Stimulated activated CD8-positive, alpha-beta memory T cell treated with anti-CD3 and anti-CD28 coated beads, Interleukin-4, amount 100 ng/mL, for 24 hours (primary cell): Measurements from ENCODE around the gene OCIAD1.
"Not testable (repeated sequence)": the region's sequence is repeated elsewhere in the genome, so short reads cannot be mapped to it uniquely, and the experiment has no call there.

Experiments
- DNase-seq: peaks from one replicate; pipeline ENCODE4 v3.0.0-alpha.2; 2020; ENCODE audit warnings: low read depth

The OCIAD1 gene, protein sequence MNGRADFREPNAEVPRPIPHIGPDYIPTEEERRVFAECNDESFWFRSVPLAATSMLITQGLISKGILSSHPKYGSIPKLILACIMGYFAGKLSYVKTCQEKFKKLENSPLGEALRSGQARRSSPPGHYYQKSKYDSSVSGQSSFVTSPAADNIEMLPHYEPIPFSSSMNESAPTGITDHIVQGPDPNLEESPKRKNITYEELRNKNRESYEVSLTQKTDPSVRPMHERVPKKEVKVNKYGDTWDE

DNA sequence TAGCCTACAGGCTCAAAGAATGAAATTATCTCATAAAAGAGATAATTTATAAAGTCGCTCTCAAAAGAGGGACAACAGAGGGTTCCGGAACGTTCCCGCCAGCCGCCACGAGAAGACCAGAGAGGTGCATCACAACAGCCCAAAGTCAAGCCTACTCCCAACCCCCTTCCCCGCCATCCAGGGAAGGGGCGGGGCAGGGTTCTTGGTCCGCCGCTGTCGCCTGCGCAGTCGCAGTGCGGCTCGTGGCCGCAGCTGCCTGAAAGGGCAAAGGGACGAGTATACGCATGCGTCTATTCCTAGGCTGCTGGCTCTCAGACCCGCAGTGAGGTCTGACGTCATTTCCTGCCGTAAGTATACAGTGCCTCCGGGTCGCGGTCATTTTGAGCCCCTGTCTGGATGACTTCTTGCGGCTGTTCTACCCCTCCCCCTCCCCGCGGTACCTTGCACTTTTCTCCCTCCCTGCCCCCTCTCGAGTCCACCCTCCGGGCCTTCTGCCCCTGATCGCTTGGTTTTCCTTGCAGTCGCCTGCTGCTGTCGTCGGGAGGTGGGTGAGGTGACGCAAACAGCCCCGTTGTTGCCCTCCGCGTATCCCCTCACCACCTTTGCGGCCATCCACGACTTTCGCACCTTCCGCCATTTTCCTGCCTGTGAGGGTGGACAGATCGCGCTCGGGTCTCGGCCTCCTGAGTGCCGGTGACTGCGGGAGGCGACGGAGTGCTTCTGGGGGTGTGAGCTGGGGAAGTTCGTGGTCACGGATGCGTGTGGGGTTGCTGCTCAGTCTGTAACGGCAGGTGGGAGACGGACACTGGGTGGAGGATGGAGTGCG is at the start of gene OCIAD1:
OCIAD1 (plus strand) TSS at position 383 of the 826 bp plus-strand sequence. CDS start 1,537 bp downstream, outside the sequence.
- DNase-seq: peak; percentile 88

DNA sequence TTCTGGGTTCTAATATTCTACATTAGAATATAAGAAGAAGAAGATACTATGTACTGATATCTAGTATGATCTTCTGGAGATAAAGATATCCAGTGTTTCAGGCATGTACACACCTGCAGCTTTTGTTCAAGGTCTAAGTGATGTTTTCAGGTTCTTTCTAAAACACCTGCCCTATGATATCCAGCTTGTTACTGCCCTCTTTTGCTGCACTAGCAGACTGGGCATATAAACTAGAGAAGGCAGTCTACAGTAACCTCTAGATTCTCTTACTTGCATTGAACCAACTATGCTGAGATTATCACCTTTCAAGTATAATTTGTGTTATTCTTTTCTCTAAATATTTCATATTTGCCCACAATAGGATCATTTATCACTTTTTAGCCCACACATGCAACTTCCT is 48.9 kb upstream of the OCIAD1 start:
- DNase-seq: no peak

DNA sequence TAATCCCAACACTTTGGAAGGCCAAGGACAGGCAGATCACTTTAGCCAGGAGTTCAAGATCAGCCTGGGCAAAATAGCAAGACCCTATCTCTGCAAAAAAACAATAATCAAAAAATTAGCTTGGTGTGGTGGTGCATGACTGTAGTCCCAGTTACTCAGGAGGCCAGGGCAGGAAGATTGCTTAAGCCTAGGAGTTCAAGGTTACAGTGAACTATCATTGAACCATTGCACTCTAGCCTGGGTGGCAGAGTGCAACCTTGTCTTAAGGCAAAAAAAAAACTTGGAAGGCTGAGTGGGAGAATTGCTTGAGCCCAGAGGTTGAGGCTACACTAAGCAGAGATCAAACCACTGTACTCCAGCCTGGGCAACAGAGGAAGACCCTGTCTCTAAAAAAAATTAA is 45.6 kb upstream of the OCIAD1 start:
- DNase-seq: no peak

DNA sequence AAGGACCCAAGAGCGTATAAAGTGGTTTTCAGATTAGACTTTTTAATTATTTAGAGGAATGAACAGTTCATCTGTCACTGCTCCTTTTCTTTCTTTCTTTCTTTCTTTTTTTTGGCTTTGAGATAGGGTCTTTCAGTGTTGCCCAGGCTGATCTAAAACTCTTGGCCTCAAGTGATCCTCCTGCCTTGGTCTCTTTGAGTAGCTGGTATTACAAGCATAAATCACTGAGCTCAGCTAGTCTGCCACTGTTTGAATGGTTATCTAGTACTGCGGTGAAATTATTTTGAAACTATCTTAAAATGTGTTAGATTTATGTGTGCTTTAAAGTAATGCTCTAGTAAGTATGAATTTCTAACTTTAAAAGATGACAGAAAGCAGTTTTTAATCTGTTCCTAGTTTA is 44.3 kb upstream of the OCIAD1 start:
- no peak for DNase-seq

DNA sequence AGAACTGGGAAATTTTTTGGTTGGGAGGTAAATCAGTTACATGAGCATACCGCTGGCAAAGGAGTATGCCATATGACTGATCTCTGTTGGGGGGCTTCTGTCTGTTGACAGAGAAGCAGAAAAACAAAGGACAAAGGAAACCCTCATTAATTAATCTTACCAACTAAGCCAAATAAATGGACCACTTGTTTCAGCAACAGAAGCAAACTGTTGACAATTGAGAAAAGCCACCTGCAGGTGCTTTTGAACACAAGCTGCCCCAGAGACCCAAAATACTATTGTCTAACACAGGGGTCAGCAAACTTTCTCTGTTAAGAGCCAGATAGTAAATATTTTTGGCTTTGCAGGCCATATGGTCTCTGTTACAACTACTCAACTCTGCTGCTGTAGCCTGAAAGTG is 43.8 kb upstream of the OCIAD1 start:
- DNase-seq: no peak

DNA sequence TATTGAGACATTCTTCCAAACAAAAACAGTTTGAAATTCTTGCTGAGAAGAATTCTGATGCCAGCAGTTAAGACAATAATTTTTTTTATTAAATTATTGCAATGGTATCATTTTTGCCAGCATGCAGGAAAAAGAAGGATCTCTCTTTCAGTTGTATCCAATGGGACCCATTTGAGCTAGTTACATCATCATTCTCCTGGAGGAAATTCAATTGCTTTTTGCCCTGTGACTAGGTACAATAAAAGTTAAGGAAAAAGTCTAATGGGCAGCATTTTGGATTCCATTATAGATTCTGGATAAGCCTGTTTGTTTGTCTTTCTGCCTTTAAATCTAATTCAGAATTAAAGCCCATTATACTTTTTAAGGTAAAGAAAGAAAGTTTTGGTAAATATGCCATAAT is 40.3 kb upstream of the OCIAD1 start:
- no peak for DNase-seq

DNA sequence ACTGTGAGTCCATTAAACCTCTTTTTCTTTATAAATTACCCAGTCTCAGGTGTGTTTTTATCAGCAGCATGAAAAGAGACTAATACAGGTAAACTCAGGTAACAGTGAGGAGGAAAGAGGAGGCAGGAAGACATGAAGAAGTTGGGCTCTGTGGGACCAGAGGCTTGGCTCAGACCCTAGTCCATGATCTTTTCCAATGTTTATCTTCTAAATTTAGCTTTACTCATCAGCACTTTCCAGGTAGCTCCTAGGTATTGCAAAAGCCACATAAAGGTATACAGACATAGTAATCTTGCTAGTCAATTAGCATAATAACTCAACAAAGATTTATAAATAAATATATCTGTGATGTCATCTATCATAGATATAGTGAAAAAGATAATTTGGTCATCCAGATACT is 39.6 kb upstream of the OCIAD1 start:
- no peak for DNase-seq

DNA sequence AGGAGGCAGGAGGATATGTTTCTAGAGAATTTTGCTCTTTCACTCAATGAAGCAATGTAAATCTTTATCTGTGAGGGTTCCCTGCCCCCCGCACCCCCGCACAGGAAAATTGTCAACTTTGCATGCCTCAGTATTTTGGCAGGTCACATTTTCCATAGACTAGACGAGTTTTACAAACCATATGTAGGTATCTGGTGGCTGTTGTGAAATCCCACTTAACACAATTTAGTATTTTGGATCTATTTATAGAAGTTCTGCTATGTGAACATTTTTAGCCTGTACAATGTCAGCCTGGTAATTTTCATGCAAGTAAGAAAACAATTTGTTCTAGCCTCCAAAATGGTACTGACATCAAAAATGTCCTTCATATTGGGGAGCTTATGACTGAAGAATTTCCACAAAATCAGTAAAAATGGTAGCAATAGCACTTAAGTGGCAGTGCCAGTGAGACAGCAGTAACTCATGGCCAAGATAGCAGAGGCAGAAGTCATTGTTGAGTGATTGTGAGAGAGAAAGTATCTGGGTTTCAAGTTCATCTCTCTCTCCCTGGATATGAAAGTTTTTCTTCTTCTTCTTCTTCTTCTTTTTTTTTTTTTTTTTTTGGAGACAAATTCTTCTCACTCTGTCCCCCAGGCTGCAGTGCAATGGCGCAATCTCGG is 38.4 kb upstream of the OCIAD1 start:
- no peak for DNase-seq

DNA sequence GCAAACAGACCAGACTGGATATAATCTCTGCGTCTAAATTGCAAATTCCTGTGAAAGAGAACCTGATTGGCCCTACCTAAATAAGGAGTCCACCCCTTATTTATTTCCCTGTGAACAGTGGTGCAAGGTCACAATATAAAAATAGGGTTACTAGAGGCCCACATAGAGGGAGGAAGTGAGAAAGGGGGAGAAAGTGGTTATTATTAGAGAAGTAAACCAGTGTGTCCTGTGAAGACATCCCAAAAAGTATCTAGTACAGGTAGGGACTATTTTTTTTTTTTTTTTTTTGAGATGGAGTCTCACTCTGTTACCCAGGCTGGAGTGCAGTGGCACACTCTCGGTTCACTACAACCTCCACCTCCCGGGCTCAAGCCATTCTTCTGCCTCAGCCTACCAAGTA is 35.8 kb upstream of the OCIAD1 start:
- no peak for DNase-seq

DNA sequence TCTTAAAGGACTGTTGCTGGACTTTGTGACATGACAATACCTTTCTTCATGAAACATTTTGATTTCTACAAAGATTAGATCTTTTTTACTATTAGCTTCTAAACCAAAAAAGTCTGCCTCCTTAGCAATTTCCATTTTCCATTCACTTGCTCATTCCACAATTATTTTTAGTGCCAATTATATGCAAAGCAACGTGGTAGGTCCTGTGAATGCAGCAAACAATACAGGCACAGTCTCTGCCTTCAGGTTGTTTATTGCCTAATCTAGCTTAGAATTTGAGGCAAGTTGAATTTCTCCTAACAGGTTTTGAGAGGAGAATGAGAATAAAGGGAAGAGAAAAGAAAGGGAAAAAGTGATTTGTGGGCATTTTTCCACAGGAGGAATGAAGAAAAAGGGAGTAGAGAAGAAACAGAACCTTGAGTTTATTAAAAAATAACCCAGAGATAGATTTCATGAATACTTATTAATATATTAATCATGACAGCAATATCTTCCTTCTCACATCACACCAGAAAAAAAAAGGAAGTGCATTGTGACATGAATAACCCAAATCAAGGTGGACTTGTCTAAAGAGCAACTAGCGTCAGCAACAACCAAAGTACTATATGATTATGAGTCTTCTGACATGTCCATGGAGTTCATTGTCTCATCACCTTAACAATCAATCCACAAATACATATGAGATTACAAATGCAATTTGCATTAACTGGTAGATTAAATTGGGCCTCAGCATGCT is 34.5 kb upstream of the OCIAD1 start:
- DNase-seq: no peak

DNA sequence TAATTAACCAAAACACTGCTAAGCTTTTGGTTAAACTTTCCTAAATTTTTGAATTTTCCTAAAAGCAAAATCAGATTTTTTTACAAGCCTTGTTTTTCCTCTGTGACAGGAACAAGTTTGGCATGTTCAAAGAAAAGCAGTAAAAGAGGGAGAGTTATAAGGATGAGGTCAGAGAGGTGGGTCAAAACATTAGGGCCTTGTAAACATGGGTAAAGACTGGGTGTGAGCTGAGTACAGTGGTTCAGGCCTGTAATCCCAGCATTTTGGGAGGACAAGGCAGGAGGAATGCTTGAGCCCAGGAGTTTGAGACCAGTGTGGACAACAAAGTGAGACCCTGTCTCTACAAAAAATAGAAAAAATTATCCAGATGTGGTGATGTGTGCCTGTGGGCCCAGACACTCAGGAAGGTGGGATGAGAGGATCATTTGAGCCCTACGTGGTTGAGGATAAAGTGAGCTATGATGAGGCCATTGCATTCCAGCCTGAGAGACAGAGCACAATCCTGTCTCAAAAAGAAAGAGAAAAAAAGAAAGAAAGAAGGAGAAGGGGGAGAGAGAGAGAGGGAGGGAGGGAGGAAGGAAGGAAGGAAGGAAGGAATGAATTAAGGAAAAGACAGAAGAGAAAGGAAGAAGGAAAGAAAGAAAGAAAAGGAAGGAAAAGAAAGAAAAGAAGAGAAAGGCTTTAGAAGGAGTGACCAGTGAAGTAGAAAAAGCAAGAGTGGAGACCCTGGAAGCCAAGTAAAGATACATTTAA is 33.8 kb upstream of the OCIAD1 start:
- no peak for DNase-seq

DNA sequence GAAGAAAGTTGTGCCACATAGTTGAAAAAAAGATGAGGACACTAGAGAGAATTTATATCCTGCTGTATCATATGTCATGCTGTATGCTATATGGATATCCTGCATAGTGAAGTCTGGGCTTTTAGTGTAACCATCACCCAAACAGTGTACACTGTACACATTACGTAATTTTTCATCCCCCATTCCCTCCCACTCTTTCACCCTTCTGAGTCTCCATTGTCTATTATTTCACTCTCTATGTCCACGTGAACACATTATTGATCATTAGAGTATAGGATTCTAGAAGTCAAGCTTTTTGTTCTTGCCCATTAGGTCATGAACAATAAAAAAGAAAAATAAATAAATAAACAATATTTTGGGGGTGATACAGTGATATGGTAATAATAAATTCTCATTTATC is 32.8 kb upstream of the OCIAD1 start:
- DNase-seq: no peak

DNA sequence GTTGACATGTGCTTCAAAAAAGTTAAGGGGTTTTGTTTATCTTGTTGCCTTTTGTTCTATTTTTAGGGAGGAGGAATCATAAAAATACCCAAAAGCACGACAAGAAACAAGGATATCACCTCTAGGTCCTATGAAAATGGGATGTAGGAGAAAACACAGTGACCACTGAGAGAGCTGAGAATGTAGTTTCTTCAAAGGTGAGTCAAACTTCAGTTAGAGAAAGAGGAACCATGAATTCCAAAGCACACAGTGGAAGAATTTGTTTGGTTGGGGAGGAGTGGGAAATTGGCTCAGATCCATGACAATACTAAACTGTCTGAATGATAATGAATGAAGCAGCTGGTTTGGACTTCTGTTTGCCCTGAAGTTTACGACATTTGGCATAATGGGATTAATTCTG is 31.7 kb upstream of the OCIAD1 start:
- no peak for DNase-seq

DNA sequence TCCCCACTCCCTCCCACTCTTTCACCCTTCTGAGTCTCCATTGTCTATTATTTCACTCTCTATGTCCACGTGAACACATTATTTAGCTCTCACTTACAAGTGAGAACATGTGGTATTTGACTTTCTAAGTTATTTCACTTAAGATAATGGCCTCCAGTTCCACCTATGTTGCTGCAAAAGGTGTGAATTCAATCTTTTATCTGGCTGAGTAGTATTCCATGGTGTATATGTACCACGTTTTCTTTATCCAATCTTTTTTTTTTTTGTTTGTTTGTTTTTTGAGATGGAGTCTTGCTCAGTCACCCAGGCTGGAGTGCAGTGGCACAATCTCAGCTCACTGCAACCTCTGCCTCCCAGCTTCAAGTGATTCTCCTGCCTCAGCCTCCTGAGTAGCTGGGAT is 30.7 kb upstream of the OCIAD1 start:
- not testable (repeated sequence) for DNase-seq

DNA sequence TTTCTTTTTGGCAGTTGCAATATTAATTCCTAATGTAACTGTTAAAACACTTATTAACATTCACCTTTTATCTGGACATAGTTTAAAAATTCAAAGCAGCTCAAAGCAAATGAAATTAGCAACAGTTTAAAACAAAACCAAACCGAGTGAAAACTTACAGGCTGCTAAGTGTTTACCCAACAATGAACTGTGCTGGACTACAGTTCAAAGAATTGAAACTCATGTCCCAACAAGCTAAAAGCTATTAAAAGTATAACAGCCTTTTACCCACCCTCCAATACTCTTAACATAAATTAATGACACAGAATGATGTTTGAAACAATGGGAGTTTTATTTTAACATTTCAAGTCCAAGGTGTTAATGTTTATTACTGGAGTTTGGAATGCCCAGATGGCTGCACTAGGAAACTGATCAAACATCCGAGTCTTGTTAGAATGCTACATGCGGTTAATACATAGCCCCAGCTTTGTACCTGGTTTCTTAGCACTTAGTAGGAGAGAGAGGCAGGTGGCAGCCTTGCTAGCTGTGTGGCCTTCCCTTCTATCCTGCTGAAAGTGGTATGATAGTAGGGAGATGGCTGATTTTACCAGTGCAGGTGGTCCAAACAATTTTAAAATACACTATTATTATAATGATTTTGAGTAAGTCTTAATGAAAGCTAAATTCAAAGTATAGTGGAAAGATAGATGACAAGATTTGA is 29.7 kb upstream of the OCIAD1 start:
- no peak for DNase-seq

DNA sequence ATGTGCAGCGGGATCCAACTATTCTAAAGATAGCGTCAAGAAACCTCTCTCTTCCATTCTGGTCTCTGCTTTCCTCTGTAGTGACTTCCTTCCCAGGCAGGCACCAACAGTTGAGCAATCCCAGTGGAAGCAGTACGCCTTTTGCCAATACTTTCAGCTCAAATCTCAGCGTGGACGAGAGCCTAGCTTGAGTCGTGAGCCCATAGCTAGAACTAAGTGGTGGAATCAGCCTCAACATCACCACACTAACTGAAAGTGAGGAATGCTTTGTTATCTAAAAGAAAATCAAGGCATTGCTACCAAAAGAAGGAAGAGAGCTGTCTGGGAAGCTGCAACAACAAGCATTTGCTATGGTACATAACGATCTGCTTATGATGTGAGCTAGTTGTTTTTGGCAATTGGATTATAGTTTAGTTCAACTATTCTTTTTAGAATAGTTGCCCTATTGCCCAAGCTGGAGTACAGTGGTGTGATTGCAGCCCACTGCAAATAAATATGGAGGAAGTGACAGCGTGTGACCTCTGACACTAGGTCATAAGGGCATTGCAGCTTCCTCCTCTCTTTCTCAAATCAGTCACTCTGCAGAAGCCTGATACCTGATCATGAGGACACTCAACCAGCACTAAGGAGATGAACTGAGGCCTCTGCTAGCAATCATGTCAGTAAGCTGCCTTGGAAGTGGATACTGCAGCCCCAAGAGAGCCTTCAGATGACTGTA is 26.1 kb upstream of the OCIAD1 start:
- no peak for DNase-seq

DNA sequence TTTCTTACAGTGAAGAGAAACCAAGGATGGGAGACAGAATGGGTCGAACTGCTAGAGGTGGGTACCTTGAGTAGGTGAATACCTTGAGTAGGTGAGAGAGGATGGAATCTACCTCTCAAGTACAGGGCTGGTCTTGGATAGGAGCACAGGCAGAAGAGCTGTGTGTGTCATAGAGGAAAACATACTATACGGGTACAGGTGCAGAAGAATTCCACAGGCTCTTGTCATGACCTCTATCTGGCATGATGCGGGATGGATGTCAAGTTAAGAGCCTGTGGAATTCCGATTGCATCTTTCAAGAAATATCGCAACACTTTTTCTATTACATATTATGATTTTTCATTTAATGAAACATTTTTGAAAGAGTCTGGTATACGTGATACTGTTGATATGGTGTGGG is 18.0 kb upstream of the OCIAD1 start:
- DNase-seq: no peak

DNA sequence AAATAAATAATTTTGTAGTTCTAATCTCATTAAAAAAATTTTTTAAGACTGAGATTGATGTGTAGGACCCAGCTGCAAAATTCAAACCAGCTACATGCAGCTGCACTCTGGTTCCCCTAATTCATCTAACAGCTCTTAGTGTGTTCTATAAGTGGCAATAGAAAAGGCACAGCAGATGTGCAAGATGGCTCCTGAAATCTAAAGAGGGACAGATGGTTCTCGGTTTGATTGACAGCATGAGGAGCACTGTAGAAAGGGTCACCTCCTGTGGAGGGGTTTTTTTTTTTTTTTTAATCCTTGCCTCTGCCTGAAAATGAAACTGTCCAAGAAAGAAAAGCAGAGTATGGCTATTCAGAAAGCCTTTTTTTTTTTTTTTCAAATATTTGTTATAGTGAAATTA is 16.9 kb upstream of the OCIAD1 start:
- no peak for DNase-seq

DNA sequence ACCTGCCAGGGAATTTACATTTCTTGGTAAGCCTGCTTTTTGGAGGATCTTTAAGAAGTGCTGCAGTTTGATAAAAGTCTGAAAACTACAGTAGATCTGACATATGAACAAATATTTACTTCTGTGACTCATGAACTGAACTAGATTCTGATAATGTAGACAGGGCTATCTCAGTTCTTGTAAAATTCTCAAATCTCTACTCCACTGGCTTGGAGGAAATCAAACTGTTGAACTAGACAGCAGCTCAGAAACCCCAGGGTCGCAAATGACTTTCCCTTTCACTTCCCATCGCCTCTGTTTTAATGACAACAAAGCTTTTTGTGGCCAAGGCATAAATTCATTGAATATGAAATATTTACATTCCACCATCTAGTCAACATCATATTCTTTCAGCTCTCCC is 15.4 kb upstream of the OCIAD1 start:
- DNase-seq: no peak

DNA sequence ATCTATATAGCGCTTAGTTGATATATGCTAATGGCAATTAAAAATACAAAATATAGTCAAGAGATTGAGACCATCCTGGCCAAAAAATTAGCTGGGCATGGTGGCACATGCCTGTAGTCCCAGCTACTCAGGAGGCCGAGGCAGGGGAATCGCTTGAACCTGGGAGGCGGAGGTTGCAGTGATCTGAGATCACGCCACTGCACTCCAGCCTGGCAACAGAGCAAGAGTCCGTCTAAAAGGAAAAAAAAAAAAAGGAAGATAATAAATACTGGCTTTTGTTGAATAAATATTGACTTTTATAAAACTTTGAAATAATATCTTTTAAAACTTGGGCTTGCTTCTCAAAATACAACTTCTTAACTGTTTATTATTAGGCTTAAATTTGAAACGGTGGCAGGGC is 14.6 kb upstream of the OCIAD1 start:
- DNase-seq: not testable (repeated sequence)
